NCI-H146 treated with DMSO at 0.1 percent for 48 hours (cell line): ENCODE data around the gene ARMC12.
"Not testable (repeated sequence)": the region's sequence is repeated elsewhere in the genome, so short reads cannot be mapped to it uniquely, and the experiment has no call there.

Source experiments
- DNase-seq: peaks from one replicate; lab custom pipeline; 2025; ENCODE audit not compliant: unreplicated experiment; lab: John Stamatoyannopoulos, UW

The ARMC12 gene

DNA sequence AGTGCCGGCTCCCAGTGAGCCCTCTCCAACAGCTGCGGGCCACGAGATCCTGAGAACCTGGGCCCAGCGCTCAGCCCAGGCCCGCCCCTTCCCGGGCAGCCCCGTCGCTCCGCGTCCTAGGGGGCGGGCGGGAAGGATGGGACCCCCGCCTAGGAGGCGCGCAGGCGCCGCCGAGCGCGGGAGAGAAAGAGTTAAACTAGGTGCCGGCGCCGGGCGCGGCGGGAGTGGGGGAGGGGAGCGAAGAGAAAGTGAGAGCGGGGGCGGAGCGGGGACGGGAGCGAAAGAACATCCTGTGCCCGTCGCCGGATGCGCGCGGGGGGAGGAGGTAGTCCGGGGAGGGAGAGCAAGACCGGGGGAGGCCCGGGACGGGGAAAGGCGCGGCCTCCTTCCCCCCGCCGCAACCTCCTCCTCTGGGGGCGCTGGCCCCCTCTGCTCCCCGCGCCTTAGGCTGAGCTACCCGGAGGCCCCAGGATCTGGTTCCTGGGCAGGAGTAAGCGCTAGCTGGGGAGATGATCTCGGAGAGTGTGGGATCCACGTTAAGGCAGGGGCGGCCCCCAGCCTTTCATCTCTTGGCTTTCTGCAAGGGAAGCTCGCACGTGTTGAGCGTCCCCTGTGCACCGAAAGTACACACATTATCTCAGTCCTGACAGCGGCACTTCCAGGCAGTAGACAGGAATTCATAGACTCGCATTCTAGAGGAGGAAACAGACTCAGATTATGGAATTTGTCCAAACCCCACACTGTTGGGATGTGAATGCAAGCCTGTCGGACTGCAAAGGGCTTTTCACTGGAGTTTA is 4.9 kb upstream of the ARMC12 start:
- DNase-seq: peak; percentile 43

GRCh38 chr6:35733633-35734032 is 3.2 kb upstream of the ARMC12 start:
- DNase-seq: no peak

DNA sequence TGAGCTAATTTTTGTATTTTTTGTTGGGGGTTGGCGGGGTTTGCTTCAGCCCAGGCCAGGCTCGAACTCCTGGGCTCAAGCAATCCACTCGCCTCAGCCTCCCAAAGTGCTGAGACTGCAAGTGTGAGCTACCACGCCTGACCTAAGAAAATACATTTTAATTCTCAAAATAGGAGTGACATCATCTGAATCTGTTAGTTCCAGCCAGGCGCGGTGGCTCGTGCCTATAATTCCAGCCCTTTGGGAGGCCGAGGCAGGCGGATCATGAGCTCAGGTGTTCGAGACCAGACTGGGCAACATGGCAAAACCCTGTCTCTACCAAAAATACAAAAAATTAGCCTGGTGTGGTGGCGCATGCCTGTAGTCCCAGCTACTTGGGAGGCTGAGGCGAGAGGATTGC is 2.5 kb upstream of the ARMC12 start:
- not testable (repeated sequence) for DNase-seq

- DNase-seq: no peak
Observed at GRCh38 chr6:35735452-35735851, 1.4 kb upstream of the ARMC12 start.

GRCh38 chr6:35736253-35736894 is 458 bp upstream of the ARMC12 start:
- DNase-seq: no peak

DNA sequence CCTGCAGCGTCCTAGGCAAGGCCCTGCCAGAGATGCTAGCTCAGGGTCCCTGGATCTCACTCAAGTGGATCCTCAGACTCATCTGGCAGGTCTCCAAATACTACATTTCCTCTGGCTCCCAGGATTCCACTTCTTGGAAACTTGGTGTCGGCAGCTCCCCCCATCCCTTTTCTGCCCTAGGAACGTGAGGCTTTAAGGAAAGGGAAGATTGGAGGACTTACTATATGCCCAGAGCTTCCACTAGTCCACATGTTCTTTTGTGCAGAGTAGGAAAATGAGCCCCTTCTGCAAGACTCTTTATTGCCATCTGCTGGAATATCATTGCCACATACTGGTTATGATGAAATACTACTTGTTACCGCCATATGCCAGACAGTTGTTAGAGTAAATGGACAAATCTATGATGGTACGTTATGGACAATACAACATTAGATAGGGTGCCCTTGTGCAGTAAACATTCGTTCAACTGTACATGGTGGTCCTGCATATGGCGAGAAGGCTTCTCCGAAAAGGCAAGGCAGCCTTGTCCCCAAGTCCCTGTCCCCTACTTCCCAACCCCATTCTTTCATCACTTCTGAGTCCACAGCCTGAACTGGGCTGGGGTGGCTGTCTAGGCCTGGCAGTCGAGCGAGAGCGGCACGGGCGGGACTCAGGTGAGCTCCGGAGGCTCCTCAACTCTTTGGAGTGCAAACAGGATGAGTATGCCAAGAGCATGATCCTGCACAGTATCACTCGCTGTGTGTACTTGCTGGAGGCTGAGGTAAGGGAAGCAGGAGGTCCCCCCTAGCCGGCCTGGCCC is 780 bp downstream of the ARMC12 start:
- DNase-seq: peak; percentile 57

- no peak for DNase-seq
Observed at GRCh38 chr6:35739645-35740524, 3.1 kb downstream of the ARMC12 start.

- DNase-seq: no peak
Observed at GRCh38 chr6:35742842-35743241, 6.0 kb downstream of the ARMC12 start.

DNA sequence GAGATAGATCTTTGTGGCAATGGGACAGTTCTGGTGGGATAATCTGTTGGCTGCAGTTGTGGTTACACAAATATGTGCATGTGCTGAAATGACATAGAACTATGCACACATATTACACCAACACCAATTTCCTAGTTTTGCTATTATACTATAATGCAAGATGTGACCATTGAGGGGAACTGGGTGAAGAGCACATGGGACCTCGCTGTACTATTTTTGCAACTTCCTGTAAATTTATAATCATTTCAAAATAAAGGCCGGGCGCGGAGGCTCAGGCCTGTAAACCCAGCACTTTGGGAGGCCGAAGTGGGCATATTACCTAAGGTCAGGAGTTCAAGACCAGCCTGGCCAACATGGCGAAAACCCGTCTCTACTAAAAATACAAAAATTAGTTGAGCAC is 8.7 kb downstream of the ARMC12 start:
- DNase-seq: no peak

- DNase-seq: no peak
Observed at GRCh38 chr6:35746516-35746915, 9.7 kb downstream of the ARMC12 start.

GRCh38 chr6:35747877-35748276 is 11.0 kb downstream of the ARMC12 start:
- no peak for DNase-seq

DNA sequence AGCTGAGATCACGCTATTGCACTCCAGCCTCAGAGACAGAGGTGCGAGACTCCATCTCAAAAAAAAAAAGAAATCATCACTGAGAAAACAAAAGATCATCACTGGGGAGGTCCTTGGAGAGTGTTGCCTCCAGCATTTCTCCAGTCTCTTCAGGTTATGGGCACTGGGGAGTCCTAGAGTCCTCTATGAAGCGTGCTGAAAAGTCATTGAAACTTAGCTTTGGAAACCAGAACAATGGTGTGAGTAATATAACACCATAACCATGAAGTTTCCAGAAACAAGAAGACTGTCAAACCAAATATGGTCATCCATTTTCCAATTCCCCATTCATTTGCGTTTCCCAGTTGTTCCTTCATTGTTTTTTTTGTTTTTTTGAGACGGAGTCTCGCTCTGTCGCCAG is 13.7 kb downstream of the ARMC12 start:
- no peak for DNase-seq

GRCh38 chr6:35751594-35751993 is 14.8 kb downstream of the ARMC12 start:
- DNase-seq: no peak

GRCh38 chr6:35752330-35752729 is 15.5 kb downstream of the ARMC12 start:
- DNase-seq: no peak

GRCh38 chr6:35754452-35755277 is 17.8 kb downstream of the ARMC12 start:
- DNase-seq: no peak

- DNase-seq: no peak
Observed at GRCh38 chr6:35755278-35755924, 18.6 kb downstream of the ARMC12 start.

GRCh38 chr6:35757456-35758123 is 20.8 kb downstream of the ARMC12 start:
- no peak for DNase-seq

DNA sequence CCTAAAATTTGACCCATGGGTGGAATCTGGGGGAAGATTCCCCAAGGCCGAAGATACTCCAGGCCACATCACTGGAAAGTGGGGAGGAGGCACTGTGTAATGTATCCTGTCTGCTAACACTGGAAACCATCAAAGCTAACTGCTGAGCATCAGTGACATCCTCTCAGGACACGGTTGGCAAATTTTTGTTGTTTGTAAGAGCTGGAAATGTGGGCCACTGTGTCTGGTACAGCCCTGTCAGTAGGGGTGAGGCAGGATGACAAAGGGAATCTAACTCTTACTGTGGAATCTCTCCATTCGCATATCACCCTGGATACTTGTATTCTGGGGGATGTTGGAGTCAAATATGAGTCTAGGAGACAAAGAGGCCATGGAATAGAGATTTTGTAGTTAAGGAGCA is 22.6 kb downstream of the ARMC12 start:
- no peak for DNase-seq

DNA sequence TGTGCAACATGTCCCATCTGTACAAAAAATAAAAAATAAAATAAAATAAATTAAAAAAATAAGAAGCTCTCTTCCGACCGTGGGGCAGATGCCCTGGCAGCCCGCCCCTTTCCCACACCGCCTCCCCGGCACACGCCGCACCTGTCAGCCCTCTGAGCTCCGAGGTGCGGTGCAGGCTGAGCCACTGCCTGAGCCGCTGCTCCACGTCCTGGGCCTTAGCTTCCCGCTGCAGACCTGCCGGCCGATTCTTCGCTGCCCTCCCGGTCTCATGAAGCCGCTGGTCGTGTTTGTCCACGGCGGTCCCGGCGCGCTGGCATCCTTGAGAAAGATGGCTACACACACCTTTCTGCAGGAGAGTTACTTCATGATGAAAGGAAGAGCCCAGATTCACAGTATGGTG is 28.9 kb downstream of the ARMC12 start:
- DNase-seq: no peak
